Colonic mucosa (tissue), 4 donors: ENCODE measurements around the gene LTBR. TPM values are rescaled to one million over a fixed set of nuclear protein-coding genes. Genes with fewer than 3 reads are reported as not detected.
"Not testable (repeated sequence)": the region's sequence is repeated elsewhere in the genome, so short reads cannot be mapped to it uniquely, and the experiment has no call there.

Experiments used
- DNase-seq: peaks from one replicate; pipeline ENCODE4 v3.0.0-alpha.2; 2020
- H3K27ac ChIP-seq: fragments of 200-600 bp; one replicate; pipeline ENCODE4 v1.8.0; 2021
- H3K27me3 ChIP-seq: fragments of 200-600 bp; one replicate; pipeline ENCODE4 v1.8.0; 2021
- H3K36me3 ChIP-seq: fragments of 200-600 bp; one replicate; pipeline ENCODE4 v1.8.0; 2021
- H3K4me1 ChIP-seq: fragments of 200-600 bp; one replicate; pipeline ENCODE4 v1.8.0; 2021; ENCODE audit warnings: mild to moderate bottlenecking
- H3K4me3 ChIP-seq: fragments of 200-600 bp; one replicate; pipeline ENCODE4 v1.8.0; 2021
- H3K9ac ChIP-seq, 2 donors: one replicate each; pipeline ENCODE4 v1.7.0; 2013; ENCODE audit warnings: control low read depth in 2 of 2, low read depth in 2 of 2, low read length in 2 of 2
- H3K9me3 ChIP-seq: fragments of 200-600 bp; one replicate; pipeline ENCODE4 v1.8.0; 2021
- CTCF ChIP-seq: fragments of 200-600 bp; IDR thresholded peaks from one replicate; pipeline ENCODE4 v1.8.0; 2022; ENCODE audit warnings: antibody characterized with exemption, mild to moderate bottlenecking
- intact Hi-C: fragments of 100-400 bp; cut with DNase I; formaldehyde crosslinking; loops from one replicate; pipeline ENCODE4 v1.14.1; 2022
- total RNA-seq, 2 donors: library from RNA; stranded (reverse); fragmentation: NEBNext Ultra II Directional in 1 of 2; extraction: Animal tissue kit (Norgen Biotek cat#: 25700) in 1 of 2; gene quantifications; one replicate each; pipeline ENCODE4 v1.2.1, GENCODE V29; 2021
- donor health status: healthy.
- donor health status: DM: no; HTN: no; CAD: no.
- donor health status: DM: no; HTN: no; CAD: no.

LTBR gene
- total RNA-seq, 2 donors from 2014 or later = 84.8 to 129 TPM

DNA sequence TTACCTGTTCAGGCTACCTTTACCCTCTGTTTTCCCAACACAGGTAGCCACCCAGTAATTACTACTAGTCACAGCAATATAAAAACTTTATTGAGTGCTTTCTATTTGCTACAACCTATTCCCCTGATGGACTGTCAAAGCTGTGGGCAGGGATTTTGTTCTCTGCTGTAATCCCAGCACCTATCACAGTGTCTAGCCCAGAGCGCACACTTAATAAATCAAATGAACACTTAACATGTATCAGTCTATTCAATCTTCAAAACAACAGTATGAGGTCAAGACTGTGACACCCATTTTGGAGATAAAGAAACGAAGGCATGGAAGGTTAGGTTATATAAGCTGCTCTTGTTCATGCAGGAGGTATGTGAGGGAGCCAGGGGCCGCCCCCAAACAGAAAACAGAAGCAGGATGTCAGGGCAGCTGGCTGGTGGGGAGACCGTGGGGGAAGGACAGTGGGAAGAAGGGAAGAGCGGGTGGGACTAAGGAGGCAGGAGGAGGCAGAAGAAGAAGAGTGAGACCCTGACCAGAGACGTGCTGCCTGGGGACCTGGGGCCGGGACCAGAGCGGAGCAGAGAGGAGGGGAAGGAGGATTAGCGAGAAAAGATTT lies 43.8 kb upstream of the LTBR start:
- H3K36me3 ChIP-seq = no peaks in the 10 kb centered on the region
- no peaks in the 10 kb centered on the region for H3K9me3 ChIP-seq
- TF ChIP-seq CTCF = no peak
- DNase-seq = no peak
- peak overlapping the region; percentile 97 to 100 for H3K9ac ChIP-seq
- H3K27me3 ChIP-seq = no peaks in the 10 kb centered on the region
- peak overlapping the region; percentile 96 for H3K4me3 ChIP-seq
- peak overlapping the region; percentile 99 for H3K27ac ChIP-seq
- intact Hi-C loops = no loop called here
- H3K4me1 ChIP-seq = peaks cover 5% of the 10 kb centered on the region

- intact Hi-C loops = no loop called here
- TF ChIP-seq CTCF = no peak
These were observed 43.1 kb upstream of the LTBR start for GRCh38 chr12:6340745-6341416.

DNA sequence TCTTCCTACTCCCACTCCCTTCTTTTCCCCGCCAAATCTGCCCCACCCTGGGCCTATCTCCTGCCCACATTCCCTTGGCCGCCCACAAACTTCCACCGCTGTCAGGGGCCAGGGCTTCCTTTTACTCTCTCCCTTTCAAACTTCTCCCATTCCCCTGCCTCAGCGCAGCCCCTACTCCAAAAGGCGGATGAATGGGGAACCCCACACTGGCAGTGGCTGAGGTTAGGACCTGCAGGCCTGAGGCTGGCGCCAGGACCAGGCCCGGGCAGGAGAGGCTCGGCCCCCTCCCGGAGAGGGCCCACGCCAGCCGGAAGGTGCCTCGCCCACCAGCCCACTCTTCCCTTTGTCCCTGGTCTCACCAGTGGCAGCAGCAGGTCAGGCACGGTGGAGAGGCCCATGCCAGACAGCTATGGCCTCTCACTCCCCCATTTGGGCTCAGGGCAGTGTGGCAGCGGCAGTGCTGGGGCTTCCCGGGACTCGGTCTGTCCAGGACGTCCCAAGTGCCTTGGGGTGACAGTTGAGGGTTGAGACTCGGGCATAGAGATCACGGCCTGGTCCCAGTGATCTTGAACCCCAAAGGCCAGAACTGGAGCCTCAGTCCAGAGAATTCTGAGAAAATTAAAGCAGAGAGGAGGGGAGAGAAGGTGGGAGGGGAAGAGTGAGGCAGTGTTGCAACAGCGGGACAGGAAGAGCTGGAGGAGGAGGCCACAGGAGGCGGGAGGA lies 42.4 kb upstream of the LTBR start, which contains the start of gene TNFRSF1A:
Gene TNFRSF1A, minus strand, starts transcription at position 660 of the 723 bp plus-strand sequence. Its CDS starts 262 bp downstream, at position 398.
- Histone ChIP-seq H3K4me1 (peaks cover 3% of the 10 kb centered on the region), H3K27ac (peak within 1 kb of the TSS; percentile 99), H3K4me3 (peak within 1 kb of the TSS; percentile 96), H3K36me3 (no peaks in the 10 kb centered on the region), H3K27me3 (no peaks in the 10 kb centered on the region), H3K9ac (peak within 1 kb of the TSS; percentile 97 to 100), H3K9me3 (no peaks in the 10 kb centered on the region)
- DNase-seq = peak; percentile 84
- intact Hi-C loops = no loop called here
- TF ChIP-seq CTCF = no peak

More at GRCh38 chr12:6340745-6341416, 43.1 kb upstream of the LTBR start:
- DNase-seq = no peak
- Histone ChIP-seq H3K27ac (peak overlapping the region; percentile 99), H3K9me3 (no peaks in the 10 kb centered on the region), H3K36me3 (no peaks in the 10 kb centered on the region), H3K27me3 (no peaks in the 10 kb centered on the region), H3K4me3 (peak overlapping the region; percentile 96), H3K4me1 (peaks cover 3% of the 10 kb centered on the region), H3K9ac (peak overlapping the region; percentile 97 to 100)

DNA sequence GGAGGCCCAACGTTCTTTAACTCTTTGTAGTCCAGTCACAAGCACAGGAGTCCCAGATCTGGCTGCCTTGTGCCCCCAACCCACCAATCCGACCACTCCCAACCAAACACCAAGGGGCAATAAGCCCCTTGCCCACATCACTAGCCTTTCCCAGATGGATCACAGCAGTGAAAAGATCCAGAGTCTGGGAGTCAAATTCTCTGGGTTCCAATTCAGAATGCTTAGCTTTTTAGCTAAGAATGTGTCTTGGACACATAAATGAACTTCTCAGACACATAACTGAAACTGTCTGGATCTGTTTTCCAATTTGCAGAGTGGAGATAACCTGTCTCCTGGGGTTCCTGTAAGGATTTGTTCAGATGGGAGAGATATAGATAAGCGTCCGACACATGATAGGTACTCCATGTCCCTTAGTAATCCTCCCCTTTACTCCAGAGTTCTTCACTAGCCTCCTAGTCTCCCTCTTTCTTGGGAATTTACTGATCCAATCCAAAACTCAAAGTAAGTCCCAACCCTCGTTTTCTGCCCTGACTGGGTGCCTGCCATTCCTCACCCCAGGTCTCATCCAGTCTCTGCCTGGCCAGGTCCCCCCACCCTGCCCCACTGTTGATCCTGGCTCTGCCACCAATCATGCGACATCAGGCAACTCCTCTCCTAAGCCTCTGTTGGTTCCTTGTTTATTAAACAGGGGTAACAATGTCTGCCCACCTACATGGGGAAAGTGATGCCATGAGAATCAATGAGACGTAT lies 41.6 kb upstream of the LTBR start:
- intact Hi-C loops = no loop called here
- no peak for TF ChIP-seq CTCF
- H3K9ac ChIP-seq = peak overlapping the region; percentile 97 to 100
- H3K4me1 ChIP-seq = peaks cover 3% of the 10 kb centered on the region
- no peaks in the 10 kb centered on the region for H3K9me3 ChIP-seq
- peak overlapping the region; percentile 99 for H3K27ac ChIP-seq
- no peaks in the 10 kb centered on the region for H3K27me3 ChIP-seq
- DNase-seq = no peak
- peak overlapping the region; percentile 96 for H3K4me3 ChIP-seq
- H3K36me3 ChIP-seq = no peaks in the 10 kb centered on the region

DNA sequence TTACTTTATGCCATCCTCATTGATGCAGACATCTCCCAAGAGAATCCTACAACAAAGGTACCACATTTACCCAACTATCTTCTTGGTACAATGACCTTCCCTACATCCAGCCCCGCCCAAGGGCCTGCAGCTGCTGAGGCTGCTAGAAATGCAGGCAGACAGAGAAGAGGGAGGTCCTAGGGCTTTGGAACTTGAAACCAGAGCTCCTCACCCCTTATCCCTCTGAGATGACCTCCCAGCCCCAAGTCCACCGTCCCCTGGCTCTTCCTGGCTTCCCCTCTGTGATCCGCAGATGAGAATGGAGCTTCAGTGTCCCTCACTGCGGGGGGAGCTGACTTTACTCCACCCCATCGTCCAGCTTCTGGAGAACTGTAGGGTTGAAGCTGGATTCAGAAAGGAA lies 40.4 kb upstream of the LTBR start:
- Histone ChIP-seq H3K4me3 (no peak overlapping the region), H3K27me3 (no peaks in the 10 kb centered on the region), H3K27ac (peak overlapping the region; percentile 14), H3K36me3 (no peaks in the 10 kb centered on the region), H3K4me1 (peaks cover 3% of the 10 kb centered on the region), H3K9me3 (no peaks in the 10 kb centered on the region), H3K9ac (no peak overlapping the region)
- no peak for DNase-seq
- TF ChIP-seq CTCF = no peak
- intact Hi-C loops = no loop called here

GRCh38 chr12:6344101-6344660 lies 39.8 kb upstream of the LTBR start:
- H3K4me3 ChIP-seq, intact Hi-C loops, H3K9ac ChIP-seq, H3K36me3 ChIP-seq, H3K27me3 ChIP-seq, H3K4me1 ChIP-seq, DNase-seq, H3K9me3 ChIP-seq: not testable (repeated sequence)
- peak overlapping the region; percentile 14 for H3K27ac ChIP-seq
